ENCODE results near the gene AATF. TPM values are rescaled to one million over a fixed set of nuclear protein-coding genes. Genes with fewer than 3 reads are reported as not detected.

Gene AATF, protein sequence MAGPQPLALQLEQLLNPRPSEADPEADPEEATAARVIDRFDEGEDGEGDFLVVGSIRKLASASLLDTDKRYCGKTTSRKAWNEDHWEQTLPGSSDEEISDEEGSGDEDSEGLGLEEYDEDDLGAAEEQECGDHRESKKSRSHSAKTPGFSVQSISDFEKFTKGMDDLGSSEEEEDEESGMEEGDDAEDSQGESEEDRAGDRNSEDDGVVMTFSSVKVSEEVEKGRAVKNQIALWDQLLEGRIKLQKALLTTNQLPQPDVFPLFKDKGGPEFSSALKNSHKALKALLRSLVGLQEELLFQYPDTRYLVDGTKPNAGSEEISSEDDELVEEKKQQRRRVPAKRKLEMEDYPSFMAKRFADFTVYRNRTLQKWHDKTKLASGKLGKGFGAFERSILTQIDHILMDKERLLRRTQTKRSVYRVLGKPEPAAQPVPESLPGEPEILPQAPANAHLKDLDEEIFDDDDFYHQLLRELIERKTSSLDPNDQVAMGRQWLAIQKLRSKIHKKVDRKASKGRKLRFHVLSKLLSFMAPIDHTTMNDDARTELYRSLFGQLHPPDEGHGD
- total RNA-seq (2022; extraction: Qiagen RNA extraction; ENCODE audit: low read depth), result 112 to 144 TPM (median 125 TPM) in 5 replicates

DNA sequence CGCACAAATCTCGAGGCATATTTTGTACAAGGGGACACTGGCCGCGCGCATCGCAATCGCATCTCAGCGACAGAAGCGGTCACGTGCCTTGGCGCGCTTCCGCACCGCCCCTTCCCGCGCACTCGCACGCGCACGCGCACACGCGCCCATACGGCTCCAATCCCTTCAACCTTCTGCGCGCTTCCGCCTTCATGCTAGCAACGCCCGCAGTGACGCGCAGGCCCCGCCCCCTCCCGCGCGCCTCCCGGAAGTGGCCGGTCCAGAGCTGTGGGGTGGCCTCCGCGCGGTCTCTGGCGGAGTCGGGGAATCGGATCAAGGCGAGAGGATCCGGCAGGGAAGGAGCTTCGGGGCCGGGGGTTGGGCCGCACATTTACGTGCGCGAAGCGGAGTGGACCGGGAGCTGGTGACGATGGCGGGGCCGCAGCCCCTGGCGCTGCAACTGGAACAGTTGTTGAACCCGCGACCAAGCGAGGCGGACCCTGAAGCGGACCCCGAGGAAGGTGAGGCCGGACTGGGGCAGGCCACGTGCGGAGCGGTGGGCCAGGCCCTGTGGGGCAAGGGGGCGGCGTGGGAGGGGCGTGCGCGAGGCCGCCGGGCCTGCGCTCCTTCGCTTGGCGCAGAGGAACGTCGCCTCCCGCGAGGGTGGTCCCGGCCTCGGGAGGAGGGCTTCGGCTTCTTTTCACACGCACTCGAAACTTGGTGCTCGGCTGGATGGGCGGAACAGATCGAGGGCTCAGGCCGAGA lies at the start of gene AATF:
Gene AATF, plus strand, starts transcription at position 238 of the 744 bp plus-strand sequence. Its CDS starts 172 bp downstream, at position 410.

DNA sequence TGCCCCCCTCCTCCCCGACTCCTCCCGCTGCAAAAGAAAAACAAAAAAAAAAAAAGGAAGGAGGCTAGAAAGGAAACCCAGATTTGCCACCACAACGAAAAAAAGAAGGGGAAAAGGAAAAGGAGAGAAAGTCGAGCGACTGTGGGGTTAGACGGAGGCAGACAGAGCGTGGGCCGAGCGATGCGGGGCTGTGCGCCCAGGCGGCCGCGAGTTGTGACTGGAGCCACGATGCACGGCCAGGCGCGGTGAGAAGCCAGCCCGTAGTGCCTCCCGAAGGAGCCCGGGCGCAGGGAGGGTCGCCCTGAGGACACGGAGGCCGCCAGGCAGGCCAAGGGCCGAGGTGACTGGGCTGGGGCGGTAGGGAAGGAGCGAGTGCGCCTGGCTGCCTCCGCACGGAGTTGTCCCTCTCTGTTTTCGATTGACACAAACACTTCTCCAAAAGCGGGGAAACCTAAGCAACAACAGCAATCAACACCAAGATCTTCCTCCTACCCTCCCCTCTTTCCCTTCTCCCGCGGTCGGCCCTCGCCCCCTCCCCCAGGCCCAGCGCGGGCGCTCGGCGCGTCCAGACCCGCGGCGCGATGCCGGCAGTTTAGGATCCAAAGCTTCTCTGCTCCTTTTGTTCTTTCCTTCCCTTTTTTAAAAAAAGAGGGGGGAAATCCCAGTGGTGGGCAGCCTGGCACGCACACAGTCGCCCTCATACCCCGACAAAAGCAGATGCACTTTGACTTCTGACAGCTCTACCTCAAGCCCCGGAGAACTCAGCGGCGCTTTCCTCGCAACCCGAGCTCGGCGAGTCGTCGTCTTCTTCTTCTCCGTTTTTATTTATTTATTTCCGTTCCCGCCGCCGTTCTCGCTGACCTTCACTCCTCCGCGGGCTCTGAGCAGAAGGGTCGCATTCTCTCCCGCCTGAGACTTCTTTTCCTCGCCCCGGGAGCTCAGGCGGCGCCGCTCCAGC lies 11.5 kb upstream of the AATF start, which contains the start of gene LHX1:
Gene LHX1, plus strand, starts transcription at position 475 of the 958 bp plus-strand sequence. CDS start 723 bp downstream, outside the sequence.

Other genes starting within 250 kb of the AATF start
- 1.2 to 3.0 TPM (median 2.0 TPM) in 5 replicates for gene LHX1, start 11.5 kb upstream of the AATF start, total RNA-seq (2022; extraction: Qiagen RNA extraction; ENCODE audit: low read depth)